GM12891 (cell line): Measurements from ENCODE around the gene TREH.
A peak's percentile ranks its signal among the peaks of the same experiment; 100 is the strongest.
"Not testable (repeated sequence)": the region's sequence is repeated elsewhere in the genome, so short reads cannot be mapped to it uniquely, and the experiment has no call there.

Experiments used
- DNase-seq: peaks from one replicate; pipeline ENCODE4 v3.0.0; 2011; ENCODE audit warnings: low spot score; ENCODE audit not compliant: insufficient read length
- FAIRE-seq: peaks from 2 replicates; lab custom pipeline; 2011; peaks lifted over from hg19 to GRCh38; lab: Jason Lieb, UNC
- PAX5 ChIP-seq: IDR thresholded peaks from 2 replicates; pipeline ENCODE4 v1.6.1; 2011; ENCODE audit warnings: low read length, moderate library complexity, mild to moderate bottlenecking; ENCODE audit not compliant: insufficient read depth, severe bottlenecking
- POLR2A ChIP-seq: IDR thresholded peaks from 2 replicates; pipeline ENCODE4 v1.6.1; 2011; ENCODE audit warnings: low read depth, low read length, control low read depth
- POLR2AphosphoS5 ChIP-seq: IDR thresholded peaks from 2 replicates; pipeline ENCODE4 v1.6.1; 2011; ENCODE audit warnings: low read depth, low read length, control low read depth
- POU2F2 ChIP-seq: IDR thresholded peaks from 2 replicates; pipeline ENCODE4 v1.6.1; 2011; ENCODE audit warnings: low read depth, mild to moderate bottlenecking, control low read depth, low read length, moderate library complexity
- SPI1 ChIP-seq: IDR thresholded peaks from 2 replicates; pipeline ENCODE4 v1.6.1; 2011; ENCODE audit warnings: low read depth, low read length, control low read depth
- TAF1 ChIP-seq: IDR thresholded peaks from 2 replicates; pipeline ENCODE4 v1.6.1; 2011; ENCODE audit warnings: low read depth, low read length, control low read depth

The TREH gene

DNA sequence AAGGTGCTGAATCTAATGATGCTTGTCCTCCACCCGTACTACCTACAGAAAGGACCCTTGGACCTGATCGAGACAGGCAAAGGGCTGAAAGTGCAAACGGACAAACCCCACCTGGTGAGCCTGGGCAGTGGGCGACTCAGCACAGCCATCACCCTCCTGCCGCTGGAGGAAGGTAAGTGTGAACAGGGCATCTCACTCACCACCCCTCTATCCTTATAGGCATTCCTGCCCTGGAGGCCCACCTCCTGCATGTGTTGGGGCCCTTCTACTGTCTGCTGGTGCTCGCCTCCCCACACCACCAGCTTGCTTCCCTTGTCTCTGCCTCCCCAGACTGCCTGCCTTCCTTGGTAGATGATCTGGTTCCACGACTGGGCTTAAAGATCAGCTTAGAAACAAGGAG, 64.9 kb downstream of the TREH start:
- DNase-seq = no peak
- no peak for FAIRE-seq
- no peak for TF ChIP-seq POLR2A
- TF ChIP-seq POU2F2 = no peak
- no peak for TF ChIP-seq PAX5
- no peak for TF ChIP-seq TAF1
- TF ChIP-seq SPI1 = no peak
- TF ChIP-seq POLR2AphosphoS5 = no peak

DNA sequence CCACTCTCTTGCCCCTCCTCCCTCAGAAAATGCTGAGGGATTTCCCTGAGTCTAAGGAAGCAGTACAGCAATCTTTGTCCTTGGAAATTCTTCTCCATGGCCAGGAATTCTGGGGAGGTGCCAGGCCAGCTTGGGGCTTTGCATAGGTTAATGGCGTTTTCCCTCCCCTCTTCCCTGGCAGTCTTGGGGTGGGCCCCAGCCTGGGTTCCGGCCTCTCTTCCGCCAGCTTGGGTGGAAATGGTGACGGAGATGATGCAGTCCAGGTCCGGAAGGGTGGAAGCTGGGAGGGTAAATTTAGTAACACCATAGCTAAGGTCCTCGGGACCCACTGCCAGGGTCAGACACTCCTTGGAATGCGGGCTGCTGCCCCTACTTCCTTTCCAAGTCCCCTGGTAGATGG, 67.1 kb downstream of the TREH start:
- no peak for DNase-seq
- FAIRE-seq = no peak
- no peak for TF ChIP-seq PAX5
- no peak for TF ChIP-seq SPI1
- no peak for TF ChIP-seq POLR2A
- no peak for TF ChIP-seq POU2F2
- TF ChIP-seq TAF1 = no peak
- TF ChIP-seq POLR2AphosphoS5 = no peak

DNA sequence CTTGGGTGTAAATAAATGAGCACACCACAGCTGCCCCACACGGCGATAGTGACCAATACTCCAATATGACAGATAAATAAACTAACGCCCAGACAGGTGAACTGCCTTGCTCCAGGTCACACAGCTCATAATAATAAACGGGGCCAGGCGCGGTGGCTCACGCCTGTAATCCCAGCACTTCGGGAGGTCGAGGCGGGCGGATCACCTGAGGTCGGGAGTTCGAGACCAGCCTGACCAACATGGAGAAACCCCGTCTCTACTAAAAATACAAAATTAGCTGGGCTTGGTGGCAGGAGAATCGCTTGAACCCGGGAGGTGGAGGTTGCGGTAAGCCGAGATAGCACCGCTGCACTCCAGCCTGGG, 68.0 kb downstream of the TREH start:
- FAIRE-seq, DNase-seq: not testable (repeated sequence)

- peak; percentile 78 for FAIRE-seq
- no peak for TF ChIP-seq POLR2AphosphoS5
- TF ChIP-seq PAX5 = no peak
- peak; percentile 69 for DNase-seq
Observed at GRCh38 chr11:118610773-118611432, 68.5 kb downstream of the TREH start.

DNA sequence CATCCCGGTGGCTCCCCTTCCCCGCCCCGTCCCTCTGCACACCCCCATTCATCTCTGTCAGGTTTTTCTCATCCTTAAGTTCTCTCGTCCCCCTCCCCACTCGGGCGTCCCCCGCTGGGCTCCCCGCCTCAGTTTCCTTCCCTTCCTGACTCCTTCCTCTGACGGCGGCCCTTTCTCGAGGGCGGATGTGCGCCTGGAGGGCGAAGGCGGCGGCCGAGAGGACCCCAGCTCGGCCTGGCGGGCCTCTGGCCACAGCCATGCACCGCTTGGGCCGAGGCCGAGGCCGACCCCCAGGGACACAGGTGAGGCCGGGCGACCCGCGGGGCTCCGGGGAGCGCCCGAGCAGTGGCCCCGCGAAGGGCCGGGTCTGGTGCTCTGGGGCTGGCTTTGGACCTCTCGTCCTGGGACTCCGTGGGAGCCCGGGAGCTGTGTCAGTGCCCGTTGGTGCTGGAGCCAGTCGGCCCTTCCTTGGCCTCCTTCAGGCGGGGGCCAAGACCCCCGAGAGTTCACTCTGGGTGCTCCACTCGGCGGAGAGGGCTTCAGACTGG, 69.2 kb downstream of the TREH start:
- no peak for FAIRE-seq
- no peak for TF ChIP-seq POU2F2
- TF ChIP-seq PAX5 = no peak
- no peak for TF ChIP-seq SPI1
- TF ChIP-seq POLR2A = no peak
- TF ChIP-seq POLR2AphosphoS5 = no peak
- TF ChIP-seq TAF1 = no peak

DNA sequence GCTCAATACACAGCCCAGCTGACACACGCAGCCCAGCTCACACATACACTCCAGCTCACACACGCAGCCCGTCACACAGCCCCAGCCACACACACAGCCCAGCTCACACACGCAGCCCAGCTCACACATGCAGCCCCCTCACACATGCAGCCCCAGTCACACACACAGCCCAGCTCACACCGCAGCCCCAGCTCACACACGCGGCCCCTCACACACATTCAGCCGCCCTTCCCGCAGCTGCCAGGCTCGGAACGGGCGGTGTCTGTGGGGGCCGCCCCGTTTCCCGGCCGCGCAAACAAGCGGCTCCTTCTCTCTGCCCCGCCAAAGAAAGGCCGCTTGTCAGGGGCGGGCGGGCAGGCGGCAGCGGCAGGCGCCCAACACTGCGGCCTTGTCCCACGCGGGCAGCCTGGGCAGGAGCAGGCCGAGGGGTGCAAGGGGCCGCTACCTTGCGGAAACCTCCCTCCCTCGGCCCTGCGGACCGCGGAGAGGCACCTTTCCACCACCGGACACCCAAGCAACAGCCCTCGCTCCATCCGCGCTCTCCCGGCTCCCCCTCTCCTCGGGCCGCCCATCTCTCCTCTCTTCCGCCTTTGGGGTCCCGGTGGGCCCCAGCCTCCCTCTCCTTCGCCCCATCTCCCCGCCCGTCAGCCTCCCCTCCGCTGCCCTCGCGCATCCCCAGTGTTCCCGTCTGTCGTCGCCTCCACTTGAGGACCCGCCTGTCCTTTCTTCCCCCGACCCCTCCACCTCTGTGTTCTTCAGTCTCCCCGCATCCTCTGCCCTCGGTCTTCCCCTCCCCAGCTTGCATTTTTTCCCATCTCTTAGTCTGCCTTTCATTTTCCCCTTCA, 69.8 kb downstream of the TREH start:
- FAIRE-seq (peak; percentile 16), DNase-seq (no peak)

More for the DNA sequence above, 69.2 kb downstream of the TREH start:
- no peak for DNase-seq

DNA sequence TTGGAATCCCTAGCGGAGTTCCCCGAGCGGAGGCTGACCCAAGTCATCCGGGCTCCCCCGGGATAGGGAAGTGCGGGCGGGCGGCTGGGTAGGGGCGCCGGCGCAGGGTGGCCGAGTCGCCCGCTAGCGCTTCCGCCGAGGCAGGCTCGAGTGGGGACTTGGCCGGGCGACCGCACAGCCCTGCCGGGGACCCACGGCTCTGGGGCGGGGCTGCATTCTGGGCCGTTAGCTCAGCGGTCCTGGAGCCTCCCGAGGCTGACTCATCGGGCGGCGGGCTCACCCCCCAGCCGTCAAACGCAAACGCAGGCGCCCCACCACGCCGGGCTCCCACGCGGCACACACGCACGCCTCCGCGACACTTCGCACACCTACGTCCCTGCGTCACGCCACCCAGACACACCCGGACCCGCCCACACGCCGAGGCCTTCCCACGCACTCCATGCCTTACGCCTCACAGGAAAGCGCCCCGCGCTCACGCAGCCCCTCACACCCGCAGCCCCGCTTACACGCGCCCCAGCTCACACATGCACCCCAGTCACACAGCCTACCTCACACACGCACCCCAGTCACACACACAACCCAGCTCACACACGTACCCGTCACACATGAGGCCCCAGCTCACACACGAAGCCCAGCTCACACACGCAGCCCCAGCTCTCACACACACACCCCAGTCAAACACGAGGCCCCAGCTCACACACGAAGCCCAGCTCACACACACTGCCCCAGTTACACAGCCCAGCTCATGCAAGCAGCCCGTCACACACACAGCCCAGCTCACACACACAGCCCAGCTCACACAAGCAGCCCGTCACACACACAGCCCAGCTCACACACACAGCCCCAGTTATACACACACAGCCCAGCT, 70.9 kb downstream of the TREH start:
- FAIRE-seq (peak; percentile 97), DNase-seq (no peak)
- TF ChIP-seq TAF1 = no peak
- no peak for TF ChIP-seq PAX5

More for the DNA sequence above, 69.8 kb downstream of the TREH start:
- TF ChIP-seq TAF1 (no peak), PAX5 (no peak), POLR2A (no peak), POLR2AphosphoS5 (no peak), POU2F2 (no peak), SPI1 (no peak)

DNA sequence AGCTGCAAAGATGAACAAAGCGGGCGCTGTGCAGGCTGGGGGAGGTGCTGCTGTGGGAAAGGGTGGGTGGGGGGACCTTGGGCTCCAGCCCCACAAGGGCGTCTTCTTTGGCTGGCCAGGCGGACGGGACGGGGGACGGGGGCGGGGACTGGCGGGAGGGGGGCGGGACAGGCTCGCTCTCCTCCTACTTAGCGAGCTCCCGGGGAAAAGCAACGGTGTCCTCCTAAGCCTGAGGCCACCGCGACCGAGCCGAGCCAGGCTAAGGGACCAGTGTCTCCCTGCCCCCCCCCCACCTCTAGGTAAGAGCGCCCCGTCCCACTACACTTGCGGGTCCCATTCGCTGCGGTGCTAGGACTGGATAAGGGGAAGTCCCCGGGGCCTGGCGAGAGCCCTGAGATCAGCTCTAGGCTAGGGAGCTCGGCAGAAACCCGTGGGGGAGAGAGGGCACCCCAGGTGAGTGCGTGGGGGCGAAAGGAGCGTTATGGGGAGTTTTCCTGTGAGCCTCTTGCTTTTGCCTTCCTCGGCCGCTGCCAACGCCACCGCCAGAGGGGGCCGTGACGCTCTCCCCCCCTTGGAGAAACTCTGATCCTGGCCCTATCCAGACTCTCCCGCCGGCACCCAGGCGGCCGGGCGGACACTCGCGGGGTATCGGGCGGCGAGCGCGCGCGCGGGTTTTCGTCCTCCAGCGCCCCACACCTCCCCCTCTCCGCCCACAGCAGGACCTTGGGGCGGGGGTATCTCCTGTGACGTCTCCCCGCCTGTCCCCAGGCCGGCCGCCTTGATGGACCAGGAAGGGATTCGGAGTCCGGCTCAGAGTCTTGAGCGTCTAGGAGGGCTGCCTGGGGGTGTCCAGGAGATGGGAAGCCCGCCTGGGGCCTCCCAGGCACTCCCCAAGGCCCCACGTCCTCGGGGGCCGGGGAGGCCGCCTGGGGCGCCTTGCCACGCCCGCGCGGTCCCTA, 71.8 kb downstream of the TREH start, which contains the start of gene PHLDB1:
TSS of gene PHLDB1 (plus strand) at position 215 of the 959 bp plus-strand sequence. CDS start 6,222 bp downstream, outside the sequence.
- no peak for TF ChIP-seq POLR2AphosphoS5
- TF ChIP-seq POU2F2 = no peak
- no peak for TF ChIP-seq POLR2A
- no peak for TF ChIP-seq PAX5
- no peak for TF ChIP-seq SPI1
- TF ChIP-seq TAF1 = no peak
- FAIRE-seq = no peak
- no peak for DNase-seq
